Sciatic nerve (tissue), 2 donors: ENCODE data around the gene CALML3. TPM values are rescaled to one million over a fixed set of nuclear protein-coding genes. Genes with fewer than 3 reads are reported as not detected.
"Not testable (repeated sequence)": the region's sequence is repeated elsewhere in the genome, so short reads cannot be mapped to it uniquely, and the experiment has no call there.

Source experiments
- ATAC-seq: fragments of 200-7000 bp; cut with Tn5 transposase; one replicate; pipeline ENCODE4 v1.9.1; 2020; ENCODE audit warnings: mild to moderate bottlenecking, moderate library complexity
- DNase-seq: peaks from one replicate; pipeline ENCODE4 v3.0.0-alpha.2; 2020; ENCODE audit warnings: low spot score
- intact Hi-C: fragments of 100-400 bp; cut with DNase I; formaldehyde crosslinking; loops from one replicate; pipeline ENCODE4 v1.14.2; 2022
- total RNA-seq: library from RNA; stranded (reverse); fragmentation: NEBNext Ultra II Directional; extraction: Animal tissue kit (Norgen Biotek cat#: 25700); gene quantifications from one replicate; pipeline ENCODE4 v1.2.1, GENCODE V29; 2021
- donor health status: DM: no; HTN: no; CAD: no.
- donor health status: DM: no; HTN: no; CAD: no.

The CALML3 gene
- total RNA-seq, 1 donor from 2014 or later = not detected

DNA sequence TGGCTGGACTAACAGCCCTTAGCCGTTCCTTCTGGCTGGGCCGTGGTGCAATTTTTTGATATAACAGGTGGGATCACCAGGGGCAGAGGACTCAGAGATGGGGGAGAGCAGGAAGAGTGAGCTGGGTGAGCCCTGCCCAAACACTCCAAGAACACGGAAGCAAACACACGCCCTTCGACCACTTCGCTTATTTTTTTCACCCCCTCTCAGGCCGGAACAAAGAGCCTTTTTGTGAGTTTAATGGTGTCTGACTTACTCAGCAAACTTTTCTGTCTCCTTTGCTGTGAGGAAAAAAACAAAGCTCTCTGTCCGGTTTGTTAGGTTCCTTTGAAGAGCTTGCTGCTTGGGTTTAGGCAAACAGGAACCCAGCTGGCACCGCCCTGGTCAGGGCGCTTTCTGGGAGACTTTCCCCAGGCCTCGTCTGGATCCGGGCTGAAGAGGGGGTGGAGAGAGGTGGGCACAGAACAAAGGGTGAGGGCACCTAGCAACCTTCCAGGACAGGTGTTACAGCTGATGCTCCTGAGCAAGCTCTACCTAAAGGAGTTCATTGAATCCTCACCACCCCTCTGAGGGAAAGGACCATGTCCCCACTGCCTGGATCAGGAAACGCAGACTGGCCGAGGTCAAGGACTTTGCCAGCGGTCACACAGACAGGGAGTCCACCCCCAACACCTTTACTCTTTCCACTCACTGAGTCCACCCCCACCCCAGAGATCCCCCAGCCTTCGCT is 23.3 kb downstream of the CALML3 start:
- intact Hi-C loops = no loop called here
- DNase-seq (peak; percentile 61), ATAC-seq (peak; percentile 35)

DNA sequence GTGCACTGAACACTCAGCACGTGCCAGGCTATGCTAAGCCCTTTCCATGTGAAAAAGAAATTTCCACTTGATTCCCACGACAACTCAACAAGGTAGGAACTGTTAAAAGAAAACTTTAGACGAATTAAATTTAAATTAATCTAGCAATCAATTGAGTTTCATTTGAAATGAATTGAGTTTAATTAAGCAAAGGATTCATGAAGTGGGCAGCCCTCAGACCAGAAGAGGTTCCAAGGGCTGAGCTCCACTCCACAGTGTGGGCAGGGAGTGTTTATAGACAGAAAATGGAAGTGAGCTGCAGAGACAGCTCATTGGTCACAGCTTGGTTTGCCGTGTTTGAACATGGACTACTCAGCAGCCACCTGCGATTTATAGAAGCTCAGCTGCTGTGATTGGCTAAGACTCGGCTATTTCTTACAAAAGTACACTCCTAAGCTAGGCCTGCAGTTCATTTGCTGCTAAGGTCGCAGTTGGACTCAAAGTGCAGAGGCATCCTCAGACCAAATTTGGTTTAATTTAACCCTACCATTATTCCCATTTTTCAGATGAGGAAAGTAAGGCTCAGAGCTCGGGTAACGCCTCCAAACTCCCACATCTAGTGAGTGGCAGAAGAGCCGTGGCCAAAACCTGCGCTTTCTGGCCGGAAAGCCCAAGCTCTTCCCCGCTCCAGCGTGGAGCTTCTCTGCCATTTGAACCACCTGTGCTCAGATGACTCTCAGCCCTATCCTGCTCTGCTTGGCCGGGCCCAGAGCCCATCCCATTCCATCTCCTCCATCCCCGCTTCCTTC is 24.9 kb downstream of the CALML3 start:
- DNase-seq (no peak), ATAC-seq (no peak)
- intact Hi-C loops = no loop called here

DNA sequence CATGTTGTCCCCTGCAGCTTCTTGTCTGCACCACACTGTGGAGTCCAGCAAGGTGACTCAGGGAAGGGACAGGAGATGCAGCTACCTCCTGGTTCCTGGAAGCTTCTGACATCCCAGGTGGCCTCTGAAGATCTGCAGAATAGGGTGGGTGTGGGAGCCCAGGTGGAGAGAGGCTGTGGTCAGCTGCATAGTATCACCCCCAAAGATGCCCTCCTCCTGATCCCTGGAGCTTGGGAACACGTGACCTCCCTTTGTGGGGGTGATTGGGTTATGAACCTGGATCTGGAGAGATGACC is 25.4 kb downstream of the CALML3 start:
- intact Hi-C loops = no loop called here
- no peak for ATAC-seq
- no peak for DNase-seq

DNA sequence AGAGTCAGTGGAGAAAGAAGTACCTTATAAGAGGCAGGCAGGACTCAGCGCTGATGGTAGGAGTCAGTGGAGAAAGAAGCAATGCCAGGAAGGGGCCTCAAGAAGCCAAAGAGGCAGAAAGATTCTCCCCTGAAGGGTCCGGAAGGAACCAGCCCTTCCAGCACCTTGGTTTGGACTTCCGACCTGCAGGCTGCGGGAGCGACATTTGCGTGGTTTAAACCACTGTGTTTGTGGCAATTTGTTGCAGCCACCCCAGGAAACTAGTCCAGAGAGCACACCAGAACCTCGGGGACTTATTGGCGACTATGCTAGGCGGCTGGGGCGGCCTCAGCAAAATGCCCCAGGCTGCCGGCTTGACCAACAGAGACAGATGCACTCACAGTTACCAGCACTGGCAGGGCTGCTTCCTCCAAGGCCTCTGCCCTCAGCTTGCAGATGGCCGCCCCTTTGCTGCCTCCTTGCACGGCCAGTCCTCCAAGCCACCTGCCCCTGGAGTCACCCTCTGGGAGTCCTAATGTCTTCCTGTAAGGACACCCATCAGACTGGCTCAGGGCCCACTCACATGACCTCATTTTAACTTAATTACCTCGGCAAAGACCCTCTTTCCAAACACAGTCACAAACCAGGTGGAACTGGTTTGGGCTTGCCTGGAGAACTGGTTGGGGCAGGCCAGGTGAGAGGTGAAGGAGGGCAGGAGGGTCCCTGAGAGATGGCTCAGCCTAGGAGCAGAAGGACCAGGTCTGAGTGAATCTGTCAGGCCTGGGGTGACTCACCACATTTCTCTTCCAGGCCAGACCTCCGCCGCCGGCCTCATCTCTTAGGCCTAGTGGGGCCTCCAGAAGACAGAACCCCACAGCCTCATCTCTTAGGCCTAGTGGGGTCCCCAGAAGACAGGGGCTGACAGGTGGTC is 26.1 kb downstream of the CALML3 start:
- ATAC-seq = no peak
- peak; percentile 51 for DNase-seq
- intact Hi-C loops = no loop called here

DNA sequence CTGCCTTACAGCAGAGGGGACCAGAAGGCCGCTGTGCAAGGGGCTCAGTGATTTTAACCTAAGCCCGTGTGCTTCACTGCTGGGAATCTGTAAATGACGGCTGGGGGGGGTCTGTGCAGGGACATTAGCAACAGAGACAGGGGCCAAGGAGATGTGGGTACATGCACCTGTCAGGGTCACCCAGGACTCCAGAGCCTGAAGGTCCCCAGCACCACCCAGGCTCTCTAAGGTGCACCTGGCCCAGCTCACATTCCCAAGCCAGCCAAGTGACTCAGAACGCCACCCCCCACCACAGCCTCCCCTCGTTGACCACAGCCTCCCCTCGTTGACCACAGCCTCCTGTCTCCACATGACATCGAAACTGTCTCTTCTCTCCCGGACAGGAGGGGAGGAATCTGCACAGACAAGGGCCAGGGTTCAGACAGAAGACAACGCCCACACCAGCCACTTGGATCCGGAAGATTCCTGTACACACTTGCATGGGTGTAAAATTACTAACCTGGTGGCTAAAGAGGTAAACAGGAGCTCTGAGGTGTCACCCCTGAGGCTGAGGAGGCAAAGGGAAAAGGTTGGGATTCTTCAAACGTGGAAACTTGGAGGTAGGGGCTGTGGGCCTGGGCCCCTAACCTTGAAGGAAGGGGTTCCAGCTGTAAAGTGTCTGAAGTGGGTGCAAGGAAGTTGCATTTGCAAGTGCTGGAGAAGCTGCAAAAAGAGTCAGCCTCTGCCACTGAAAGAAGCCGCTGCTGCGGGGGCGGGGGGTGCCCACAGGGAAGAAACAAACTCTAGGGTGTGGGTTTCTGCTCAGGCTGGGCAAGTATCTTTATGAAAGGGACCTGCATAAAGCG is 27.0 kb downstream of the CALML3 start:
- ATAC-seq = no peak
- DNase-seq = peak; percentile 43
- intact Hi-C loops = no loop called here

DNA sequence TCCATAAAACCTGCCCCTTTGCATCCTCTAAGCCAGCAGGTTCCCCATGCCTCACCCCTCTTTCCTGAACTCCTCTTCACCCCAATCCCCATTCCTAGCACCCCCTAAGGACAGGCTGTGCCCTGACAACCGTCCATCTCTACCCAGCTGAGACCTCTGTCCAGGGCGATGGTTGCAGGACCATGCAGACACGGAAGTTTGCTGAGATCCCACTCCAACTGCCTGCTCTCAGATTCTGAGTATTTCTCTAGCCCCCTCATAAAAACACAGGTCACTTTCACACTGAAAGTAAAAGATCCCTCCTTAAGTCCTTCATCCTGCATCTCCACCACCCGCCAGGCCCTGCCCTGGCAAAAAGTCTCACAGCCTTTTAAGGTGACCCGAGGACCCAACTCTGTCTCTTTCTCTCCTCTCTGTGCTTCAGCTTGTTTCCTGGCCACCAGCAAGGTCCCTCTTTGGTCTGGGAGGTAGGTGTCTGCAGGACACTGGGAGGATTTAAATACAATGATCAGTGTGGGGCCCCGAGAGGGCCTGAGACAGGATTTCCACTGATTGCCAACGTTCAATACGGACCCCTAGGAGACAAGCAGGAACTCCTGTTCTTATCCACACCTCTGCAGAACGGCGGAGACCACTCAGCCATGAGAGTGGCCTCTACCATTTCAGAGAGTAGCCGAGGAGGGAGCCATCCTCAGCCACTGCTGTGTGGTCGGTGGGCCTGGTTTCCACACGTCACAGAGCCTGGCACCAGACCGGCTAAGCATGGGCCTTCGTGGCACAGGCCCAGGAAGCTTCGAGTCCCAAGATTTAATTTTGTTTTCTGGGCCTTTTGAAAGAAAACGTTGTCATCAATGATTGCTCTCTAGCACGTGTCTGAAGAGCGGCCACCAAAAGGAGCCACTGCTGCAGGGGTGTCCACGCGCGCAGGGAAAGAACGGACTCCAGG is 27.9 kb downstream of the CALML3 start:
- DNase-seq = peak; percentile 55
- intact Hi-C loops = no loop called here
- no peak for ATAC-seq

DNA sequence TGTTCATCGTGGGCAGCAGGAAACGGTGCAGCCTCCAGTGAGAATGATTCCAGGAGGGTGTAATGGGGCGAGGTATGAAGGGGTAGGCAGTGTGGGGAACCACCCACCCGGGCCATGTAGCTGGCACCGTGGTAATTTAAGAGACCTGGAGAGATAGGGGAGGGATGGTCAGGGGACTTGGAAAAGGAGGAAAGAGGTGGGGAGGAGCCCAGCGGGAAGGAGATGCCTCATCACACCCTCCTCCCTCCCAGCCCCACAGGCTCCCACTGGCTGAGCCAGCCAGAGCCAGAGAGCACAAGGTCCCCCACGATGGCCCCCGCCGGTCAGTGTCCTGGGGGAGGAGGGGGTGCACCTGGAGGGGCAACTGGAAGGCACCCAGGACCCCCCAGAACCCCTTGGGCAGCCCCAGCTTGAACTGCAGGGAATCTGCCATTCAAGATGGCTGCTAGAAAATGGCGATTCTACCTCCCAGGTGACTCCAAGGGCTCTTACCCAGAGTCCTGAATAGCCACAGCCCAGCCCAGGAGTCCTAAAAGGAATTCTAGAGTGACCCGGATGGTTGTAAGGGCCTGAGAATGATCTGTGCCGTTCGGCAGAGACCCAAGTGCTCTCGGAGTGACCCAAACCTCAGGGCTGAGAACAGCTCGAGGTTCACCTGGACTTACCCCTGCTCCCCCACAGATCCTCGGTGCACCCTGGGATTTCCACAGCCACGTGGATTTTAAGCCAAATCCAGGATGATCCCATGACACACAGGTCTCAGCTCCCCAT is 28.8 kb downstream of the CALML3 start:
- peak; percentile 59 for DNase-seq
- intact Hi-C loops = no loop called here
- peak; percentile 29 for ATAC-seq

DNA sequence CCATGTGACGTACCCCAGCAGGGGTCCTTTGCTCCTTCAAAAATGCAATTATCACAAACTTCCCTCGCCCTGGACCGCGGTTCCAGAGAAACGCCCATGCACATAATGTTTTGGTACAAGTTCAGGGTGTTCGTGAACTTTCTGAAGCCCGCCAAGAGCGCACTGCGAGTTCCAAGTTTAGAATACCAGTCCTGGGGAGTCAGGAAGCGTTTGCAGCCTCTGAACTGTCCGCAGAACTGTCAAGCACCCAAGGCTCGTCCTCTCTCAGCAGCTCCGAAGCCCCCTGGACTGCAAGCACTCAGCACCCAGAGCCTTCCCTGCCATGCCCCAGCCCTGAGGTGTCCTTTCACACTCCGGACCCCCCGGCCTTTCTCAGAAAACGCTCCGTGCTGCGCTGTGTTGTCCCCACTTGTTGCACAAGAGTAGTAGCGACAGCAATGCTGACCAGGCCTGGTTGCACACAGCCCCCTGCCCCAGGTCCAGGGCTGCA is 30.3 kb downstream of the CALML3 start:
- intact Hi-C loops = no loop called here
- DNase-seq = peak; percentile 61
- ATAC-seq = peak; percentile 3

DNA sequence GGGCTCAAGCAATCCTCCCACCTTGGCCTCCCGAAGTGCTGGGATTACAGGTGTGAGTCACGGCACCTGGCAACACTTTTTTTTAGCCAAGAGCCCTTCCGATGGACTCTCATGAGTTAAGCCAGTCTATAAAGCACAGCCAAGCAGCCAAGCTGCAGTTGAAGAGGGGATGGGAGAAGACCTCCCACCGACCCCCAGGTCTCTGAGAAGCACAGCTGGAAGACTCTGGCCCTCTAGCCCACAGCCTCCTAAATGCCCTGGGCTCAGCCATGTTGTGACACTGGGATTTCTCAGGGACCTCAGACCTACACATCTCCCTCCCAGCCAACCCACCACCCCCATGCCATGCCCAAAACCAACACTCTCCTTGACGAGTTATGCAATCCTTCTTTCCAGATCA is 31.1 kb downstream of the CALML3 start:
- intact Hi-C loops = no loop called here
- ATAC-seq (no peak), DNase-seq (no peak)

DNA sequence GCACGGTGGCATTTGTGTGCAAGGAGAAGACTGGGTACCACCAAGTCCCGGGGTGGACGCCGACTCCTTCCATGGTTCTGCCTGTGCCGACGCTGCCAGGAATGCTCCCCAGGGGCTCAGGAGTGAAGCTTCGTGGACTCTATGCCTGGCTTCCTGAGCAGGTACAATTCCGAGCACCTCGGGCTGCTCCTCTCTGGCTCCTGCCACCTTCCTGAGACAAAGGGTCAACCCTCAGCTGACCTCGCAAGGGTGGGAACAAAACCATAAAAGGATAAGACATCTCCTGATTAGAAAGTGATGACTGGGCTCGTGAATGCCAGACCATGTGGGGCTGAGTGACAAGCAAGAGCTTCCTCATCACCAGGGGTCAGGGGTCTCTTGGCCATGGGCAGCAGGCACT is 31.8 kb downstream of the CALML3 start:
- intact Hi-C loops = no loop called here
- peak; percentile 19 for ATAC-seq
- peak; percentile 53 for DNase-seq

DNA sequence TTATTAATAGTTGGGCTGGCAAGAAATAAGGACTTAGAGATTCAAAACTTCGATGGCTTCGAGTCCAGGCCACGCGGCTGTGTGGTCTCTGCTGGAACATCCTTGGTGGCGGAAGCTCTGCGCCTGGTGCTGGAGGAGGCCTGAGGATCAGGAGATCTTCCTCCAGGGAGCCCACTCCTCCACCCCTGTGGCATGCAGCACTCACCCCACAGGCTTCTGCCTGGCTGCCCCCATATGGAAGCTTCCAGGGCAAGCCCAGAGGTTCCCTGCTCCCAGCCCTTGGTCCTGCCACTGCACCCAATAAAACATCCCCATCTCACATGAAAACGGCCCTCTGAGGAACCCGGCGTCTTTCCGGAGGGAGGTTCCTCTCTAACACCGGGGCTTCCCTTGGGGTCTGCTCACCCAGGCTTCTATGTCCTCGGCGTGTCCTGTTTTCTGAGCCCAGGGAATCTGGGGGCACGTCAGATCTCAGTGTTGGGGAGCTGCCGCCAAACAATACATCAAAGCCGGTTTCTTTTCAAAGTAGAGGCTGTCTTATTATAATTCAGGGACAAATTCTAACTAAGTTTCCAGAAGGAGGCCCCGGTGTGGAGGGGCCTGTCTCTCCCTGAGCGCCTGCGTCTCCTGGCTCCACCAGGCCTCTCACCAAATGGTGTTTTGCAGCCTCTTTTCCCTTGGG is 32.4 kb downstream of the CALML3 start:
- DNase-seq (peak; percentile 61), ATAC-seq (peak; percentile 11)
- intact Hi-C loops = no loop called here

DNA sequence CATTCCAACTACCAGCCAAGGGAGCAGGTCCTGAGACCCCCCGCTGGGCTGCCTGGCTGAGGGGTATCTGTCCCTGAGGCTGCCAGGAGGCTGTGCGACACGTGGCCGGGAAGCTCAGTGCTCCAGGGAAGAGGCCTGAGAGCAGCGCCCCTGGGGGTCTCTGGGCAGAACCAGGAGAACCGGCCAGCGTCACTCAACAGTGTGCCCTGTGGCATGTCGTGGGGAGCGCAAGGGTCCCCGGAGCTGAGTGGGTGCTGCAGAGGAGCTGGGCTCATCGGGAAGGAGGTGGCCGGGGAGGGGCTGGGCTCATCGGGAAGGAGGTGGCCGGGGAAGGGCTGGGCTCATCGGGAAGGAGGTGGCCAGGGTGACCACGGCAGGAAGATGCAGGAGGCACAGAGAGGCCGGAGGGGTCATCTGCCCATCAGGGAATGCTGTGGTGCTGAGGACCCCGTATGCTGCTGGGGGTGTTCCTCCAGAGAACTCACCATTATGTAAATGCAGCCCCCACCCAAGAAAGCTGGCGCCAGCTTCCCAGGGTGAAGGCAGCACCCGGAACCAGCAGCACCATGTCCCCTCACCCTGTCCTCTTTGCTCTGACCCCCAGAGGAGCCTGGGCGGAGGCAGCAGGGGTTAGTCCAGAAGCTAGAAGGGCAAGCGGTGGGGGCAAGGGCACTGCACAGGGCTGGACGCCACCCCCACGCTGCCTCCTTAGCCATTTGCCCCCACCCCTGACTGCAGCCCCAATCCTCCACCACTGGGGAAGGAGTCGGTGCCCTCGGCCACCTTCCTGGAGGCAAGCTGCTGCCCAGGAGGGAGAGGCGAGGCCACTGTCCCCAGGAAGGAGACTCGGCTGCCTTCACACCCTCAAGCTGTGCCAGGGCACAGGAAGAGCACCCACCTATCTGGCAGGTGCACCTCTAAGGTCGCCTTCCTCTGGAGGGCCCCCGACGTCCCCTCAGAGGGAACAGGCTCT is 33.3 kb downstream of the CALML3 start:
- DNase-seq (peak; percentile 55), ATAC-seq (no peak)
- intact Hi-C loops = no loop called here

DNA sequence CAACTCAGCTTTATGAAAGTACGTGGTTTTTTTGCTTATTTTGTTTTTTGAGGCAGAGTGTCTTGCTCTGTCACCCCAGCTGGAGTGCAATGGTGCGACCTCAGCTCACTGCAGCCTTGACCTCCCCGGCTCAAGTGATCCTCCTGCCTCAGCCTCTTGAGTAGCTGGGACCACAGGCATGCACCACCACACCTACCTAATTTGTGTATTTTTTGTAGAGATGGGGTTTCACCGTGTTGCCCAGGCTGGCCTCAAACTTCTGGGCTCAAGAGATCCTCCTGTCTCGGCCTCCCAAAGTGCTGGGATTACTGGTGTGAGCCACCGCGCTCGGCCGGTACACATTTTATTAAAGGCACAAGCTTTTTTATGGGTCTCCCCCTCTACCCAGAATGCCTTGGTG is 34.3 kb downstream of the CALML3 start:
- ATAC-seq, intact Hi-C loops, DNase-seq: not testable (repeated sequence)

DNA sequence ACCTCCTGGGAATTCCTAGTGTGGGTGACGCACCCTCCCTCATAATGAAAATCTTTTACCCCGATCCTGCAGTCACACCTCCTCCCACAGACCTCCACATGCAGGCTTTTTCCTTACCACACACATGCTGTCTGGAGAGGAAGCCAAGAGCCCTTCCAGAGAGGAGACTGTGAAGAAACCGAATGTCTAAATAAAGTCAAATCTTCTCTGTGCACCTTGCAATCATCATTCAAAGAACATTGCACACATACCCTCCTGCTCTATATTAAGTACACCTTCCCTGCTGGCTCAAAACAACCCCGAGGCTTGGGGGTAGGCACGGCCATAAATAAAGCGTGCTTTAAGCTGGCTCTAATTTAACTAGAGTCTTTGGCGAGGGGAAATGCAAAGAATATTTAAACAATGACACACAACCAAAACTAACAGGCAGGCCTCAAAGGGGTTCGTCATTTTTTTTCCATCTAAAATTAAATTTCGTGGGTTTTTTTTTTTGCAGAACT is 34.9 kb downstream of the CALML3 start:
- ATAC-seq (no peak), DNase-seq (no peak)

More for the DNA sequence above, 34.9 kb downstream of the CALML3 start:
- intact Hi-C loops = no loop called here
